Activated CD8-positive, alpha-beta T cell treated with anti-CD3 and anti-CD28 coated beads for 36 hours (primary cell): Measurements from ENCODE around the gene PSG7. TPM values are rescaled to one million over a fixed set of nuclear protein-coding genes. Genes with fewer than 3 reads are reported as not detected.
"Not testable (repeated sequence)": the region's sequence is repeated elsewhere in the genome, so short reads cannot be mapped to it uniquely, and the experiment has no call there.

Source experiments
- ATAC-seq: fragments of 200-7000 bp; cut with Tn5 transposase; one replicate; pipeline ENCODE4 v1.10.0; 2021; ENCODE audit warnings: mild to moderate bottlenecking, moderate library complexity
- CTCF ChIA-PET: fragments of 350-600 bp; sonication (Branson Sonifier 250); formaldehyde crosslinking; loops from one replicate; lab custom pipeline; 2021; ENCODE audit warnings: antibody characterized with exemption; lab: Charles Lee
- POLR2A ChIA-PET: fragments of 350-600 bp; sonication (Branson Sonifier 250); formaldehyde crosslinking; loops from one replicate; lab custom pipeline; 2021; ENCODE audit warnings: antibody characterized with exemption; lab: Charles Lee
- DNase-seq: peaks from one replicate; pipeline ENCODE4 v3.0.0-alpha.2; 2020
- H3K27ac Mint-ChIP-seq: one replicate; pipeline ENCODE4 v1.8.0; 2021; ENCODE audit warnings: mild to moderate bottlenecking, mixed read lengths
- H3K27me3 Mint-ChIP-seq: one replicate; pipeline ENCODE4 v1.8.0; 2021; ENCODE audit warnings: mixed read lengths
- H3K36me3 Mint-ChIP-seq: one replicate; pipeline ENCODE4 v1.8.0; 2021; ENCODE audit warnings: low read depth, mixed read lengths
- H3K4me1 Mint-ChIP-seq: one replicate; pipeline ENCODE4 v1.8.0; 2021; ENCODE audit warnings: low read depth, mixed read lengths
- H3K4me3 Mint-ChIP-seq: one replicate; pipeline ENCODE4 v1.8.0; 2021; ENCODE audit warnings: mild to moderate bottlenecking, moderate library complexity, mixed read lengths
- H3K9me3 Mint-ChIP-seq: one replicate; pipeline ENCODE4 v1.8.0; 2021; ENCODE audit warnings: mixed read lengths
- intact Hi-C: fragments of 100-400 bp; cut with micrococcal nuclease; formaldehyde crosslinking; loops from one replicate; pipeline ENCODE4 v1.10.0; 2022
- total RNA-seq, 2 experiments: library from RNA; stranded (reverse); gene quantifications; one replicate each; pipeline ENCODE4 v1.2.3, GENCODE V29; 2021

PSG7 gene
- total RNA-seq, 2 experiments from 2014 or later: not detected

DNA sequence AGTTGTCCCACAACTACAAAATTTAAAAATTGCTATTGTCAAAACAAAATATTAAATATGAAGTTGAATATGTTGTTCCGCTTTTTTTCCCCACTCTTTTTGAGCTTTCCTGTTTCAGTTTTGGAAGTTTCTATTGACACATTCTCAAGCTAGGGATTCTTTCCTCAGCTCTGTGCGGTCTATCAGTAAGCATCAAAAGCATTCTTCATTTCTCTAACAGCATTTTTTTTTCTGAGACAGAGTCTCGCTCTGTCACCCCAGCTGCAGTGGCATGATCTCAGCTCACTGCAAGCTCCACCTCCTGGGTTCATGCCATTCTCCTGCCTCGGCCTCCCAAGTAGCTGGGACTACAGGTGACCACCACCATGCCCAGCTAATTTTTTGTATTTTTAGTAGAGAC, 24.1 kb downstream of the PSG7 start:
- CTCF ChIA-PET, DNase-seq, H3K27me3 Mint-ChIP-seq, H3K4me1 Mint-ChIP-seq, H3K9me3 Mint-ChIP-seq, H3K27ac Mint-ChIP-seq, H3K4me3 Mint-ChIP-seq, POLR2A ChIA-PET, ATAC-seq, H3K36me3 Mint-ChIP-seq, intact Hi-C loops: not testable (repeated sequence)

GRCh38 chr19:42911731-42912130, 25.3 kb downstream of the PSG7 start:
- H3K27ac Mint-ChIP-seq, POLR2A ChIA-PET, H3K36me3 Mint-ChIP-seq, ATAC-seq, H3K4me1 Mint-ChIP-seq, intact Hi-C loops, H3K27me3 Mint-ChIP-seq, DNase-seq, H3K9me3 Mint-ChIP-seq, H3K4me3 Mint-ChIP-seq, CTCF ChIA-PET: not testable (repeated sequence)

DNA sequence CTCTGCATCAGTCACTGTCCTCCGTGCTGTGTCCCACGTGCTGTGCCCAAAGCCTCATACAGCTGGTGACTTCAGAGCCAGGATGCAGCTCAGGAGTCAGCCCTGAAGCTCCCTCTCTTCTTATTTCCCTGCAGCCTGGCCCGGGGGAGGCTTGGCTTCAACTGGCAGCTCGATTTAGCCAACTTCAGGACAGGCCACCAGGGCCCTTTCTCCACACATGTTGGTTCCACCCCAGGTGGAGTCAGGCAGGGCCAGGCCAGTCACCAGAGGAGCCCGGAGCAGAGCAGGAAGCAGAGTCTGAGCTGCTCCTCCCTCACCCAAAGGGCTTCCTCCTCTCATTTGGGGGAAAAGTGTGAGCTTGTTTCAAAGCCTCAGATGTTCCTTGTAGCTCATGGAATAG, 30.8 kb downstream of the PSG7 start:
- CTCF ChIA-PET, intact Hi-C loops, H3K4me3 Mint-ChIP-seq, H3K27me3 Mint-ChIP-seq, POLR2A ChIA-PET, H3K9me3 Mint-ChIP-seq, H3K27ac Mint-ChIP-seq, H3K4me1 Mint-ChIP-seq, DNase-seq, ATAC-seq, H3K36me3 Mint-ChIP-seq: not testable (repeated sequence)

GRCh38 chr19:42900561-42900960, 36.4 kb downstream of the PSG7 start:
- ChIA-PET POLR2A (interaction anchor here (0.6 kb wide), 1 partner anchor 300 kb away, joined by 3 read pairs; no protein-coding TSS in a partner anchor), CTCF (interaction anchor here (2.1 kb wide), 1 partner anchor 15 kb away, joined by 4 read pairs; no protein-coding TSS in a partner anchor)
- intact Hi-C loops, H3K9me3 Mint-ChIP-seq, H3K4me3 Mint-ChIP-seq, H3K27ac Mint-ChIP-seq, H3K4me1 Mint-ChIP-seq, ATAC-seq, H3K36me3 Mint-ChIP-seq, DNase-seq: not testable (repeated sequence)
- H3K27me3 Mint-ChIP-seq: peaks cover 17% of the 10 kb centered on the region

GRCh38 chr19:42899674-42900073, 37.3 kb downstream of the PSG7 start:
- H3K36me3 Mint-ChIP-seq, H3K9me3 Mint-ChIP-seq, H3K27ac Mint-ChIP-seq, intact Hi-C loops, POLR2A ChIA-PET, ATAC-seq, H3K4me1 Mint-ChIP-seq, DNase-seq, H3K4me3 Mint-ChIP-seq: not testable (repeated sequence)
- CTCF ChIA-PET: interaction anchor here (2.1 kb wide), 1 partner anchor 14 kb away, joined by 4 read pairs; no protein-coding TSS in a partner anchor
- peaks cover 17% of the 10 kb centered on the region for H3K27me3 Mint-ChIP-seq

GRCh38 chr19:42899110-42899509, 37.9 kb downstream of the PSG7 start:
- intact Hi-C loops, H3K36me3 Mint-ChIP-seq, DNase-seq, POLR2A ChIA-PET, CTCF ChIA-PET, H3K9me3 Mint-ChIP-seq, H3K27ac Mint-ChIP-seq, H3K4me3 Mint-ChIP-seq, H3K4me1 Mint-ChIP-seq, ATAC-seq: not testable (repeated sequence)
- H3K27me3 Mint-ChIP-seq: peaks cover 17% of the 10 kb centered on the region

DNA sequence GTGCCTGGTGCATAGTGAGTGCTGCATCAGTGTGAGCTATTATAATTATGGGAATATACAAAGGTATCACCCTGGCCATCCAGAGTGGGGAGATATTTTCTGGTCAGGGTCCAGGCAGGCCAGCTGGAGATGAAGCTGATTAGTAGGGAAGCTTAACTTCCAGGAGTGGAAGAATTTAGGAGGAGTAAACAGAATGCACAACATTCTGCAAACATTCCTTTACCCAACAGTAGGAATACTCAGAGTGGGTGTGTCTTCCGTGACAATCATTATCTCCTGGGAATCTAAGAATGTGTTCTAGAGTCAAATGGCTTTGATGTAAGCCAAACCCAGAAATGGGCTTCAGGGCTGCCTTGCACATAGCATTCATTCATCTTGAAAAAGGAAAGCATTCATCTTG, 38.4 kb downstream of the PSG7 start:
- ATAC-seq, POLR2A ChIA-PET, H3K9me3 Mint-ChIP-seq, H3K27ac Mint-ChIP-seq, CTCF ChIA-PET, H3K4me3 Mint-ChIP-seq, DNase-seq, H3K36me3 Mint-ChIP-seq, intact Hi-C loops, H3K4me1 Mint-ChIP-seq: not testable (repeated sequence)
- peaks cover 17% of the 10 kb centered on the region for H3K27me3 Mint-ChIP-seq

DNA sequence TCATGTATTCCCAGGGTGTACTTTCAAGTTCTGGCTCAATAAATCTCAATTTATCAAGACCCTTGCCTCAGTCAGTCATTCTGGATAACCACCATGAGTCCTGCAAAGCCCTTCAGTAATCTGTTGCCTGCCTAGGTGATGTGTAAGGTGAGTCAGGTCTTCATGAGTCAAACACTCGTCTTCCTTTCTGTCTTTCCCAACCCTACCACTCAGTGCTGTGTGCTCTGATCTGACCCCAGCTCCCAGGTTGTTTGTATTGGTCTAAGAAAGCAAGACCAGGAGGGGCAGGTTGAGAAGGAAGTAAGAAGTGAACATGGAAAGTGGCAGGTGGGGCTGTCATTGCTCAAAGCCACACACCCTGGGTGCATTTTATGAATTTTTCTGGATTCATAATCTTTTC, 39.3 kb downstream of the PSG7 start:
- H3K27me3 Mint-ChIP-seq: peaks cover 13% of the 10 kb centered on the region
- intact Hi-C loops, POLR2A ChIA-PET, H3K4me3 Mint-ChIP-seq, H3K36me3 Mint-ChIP-seq, ATAC-seq, DNase-seq, CTCF ChIA-PET, H3K4me1 Mint-ChIP-seq, H3K9me3 Mint-ChIP-seq, H3K27ac Mint-ChIP-seq: not testable (repeated sequence)

DNA sequence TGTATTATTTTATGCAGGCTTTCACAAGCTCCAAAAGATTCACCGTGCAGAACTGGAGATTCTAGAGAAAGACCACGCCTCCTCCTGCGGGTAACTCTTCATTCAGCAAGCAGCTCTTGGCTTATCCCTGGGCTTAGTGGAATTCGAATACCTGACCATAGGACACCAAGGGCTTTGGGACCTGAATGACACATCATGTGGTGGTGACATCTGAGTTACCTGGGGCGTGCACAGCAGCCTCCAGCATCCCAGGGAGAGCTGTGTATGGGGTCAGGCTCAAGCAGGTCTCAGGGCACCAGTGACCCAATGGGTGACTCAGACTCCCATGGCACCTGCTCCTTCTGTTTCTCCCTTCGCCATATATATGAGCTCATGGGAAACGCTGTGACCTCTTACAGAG, 46.6 kb downstream of the PSG7 start:
- H3K27ac Mint-ChIP-seq, ATAC-seq, H3K4me3 Mint-ChIP-seq, H3K4me1 Mint-ChIP-seq, POLR2A ChIA-PET, intact Hi-C loops, H3K36me3 Mint-ChIP-seq, DNase-seq, CTCF ChIA-PET: not testable (repeated sequence)
- H3K27me3 Mint-ChIP-seq: peaks cover 16% of the 10 kb centered on the region
- peaks cover 13% of the 10 kb centered on the region for H3K9me3 Mint-ChIP-seq

- H3K4me1 Mint-ChIP-seq, H3K4me3 Mint-ChIP-seq, H3K36me3 Mint-ChIP-seq, H3K9me3 Mint-ChIP-seq, POLR2A ChIA-PET, DNase-seq, ATAC-seq, intact Hi-C loops, H3K27ac Mint-ChIP-seq, CTCF ChIA-PET: not testable (repeated sequence)
- H3K27me3 Mint-ChIP-seq: peaks cover 25% of the 10 kb centered on the region
Observed at GRCh38 chr19:42887876-42888445, 49.0 kb downstream of the PSG7 start.

GRCh38 chr19:42882730-42883129, 54.3 kb downstream of the PSG7 start:
- H3K27ac Mint-ChIP-seq, H3K4me1 Mint-ChIP-seq, H3K4me3 Mint-ChIP-seq, POLR2A ChIA-PET, ATAC-seq, H3K36me3 Mint-ChIP-seq, DNase-seq, H3K9me3 Mint-ChIP-seq, intact Hi-C loops, CTCF ChIA-PET: not testable (repeated sequence)
- peaks cover 23% of the 10 kb centered on the region for H3K27me3 Mint-ChIP-seq

GRCh38 chr19:42882010-42882409, 55.0 kb downstream of the PSG7 start:
- ATAC-seq, H3K4me3 Mint-ChIP-seq, DNase-seq, H3K9me3 Mint-ChIP-seq, H3K27ac Mint-ChIP-seq, intact Hi-C loops, H3K4me1 Mint-ChIP-seq, H3K36me3 Mint-ChIP-seq, CTCF ChIA-PET, POLR2A ChIA-PET: not testable (repeated sequence)
- peaks cover 22% of the 10 kb centered on the region for H3K27me3 Mint-ChIP-seq
